GM18861 (cell line): ENCODE measurements around the gene SLC7A5.

Source experiments
- ATAC-seq: cut with Tn5 transposase; IDR thresholded peaks from one replicate; pipeline ENCODE4 v1.9.1; 2021; ENCODE audit not compliant: unreplicated experiment

The SLC7A5 gene

GRCh38 chr16:87846705-87847466, 22.4 kb downstream of the SLC7A5 start:
- no peak for ATAC-seq

GRCh38 chr16:87845807-87846619, 23.3 kb downstream of the SLC7A5 start:
- no peak for ATAC-seq

- no peak for ATAC-seq
Measured at GRCh38 chr16:87845213-87845612, 24.1 kb downstream of the SLC7A5 start.

GRCh38 chr16:87844809-87845208, 24.5 kb downstream of the SLC7A5 start:
- ATAC-seq: no peak

- ATAC-seq: no peak
Measured at GRCh38 chr16:87844120-87844733, 25.1 kb downstream of the SLC7A5 start.

GRCh38 chr16:87843678-87844105, 25.6 kb downstream of the SLC7A5 start:
- ATAC-seq: no peak

- no peak for ATAC-seq
Measured at GRCh38 chr16:87842209-87842869, 27.0 kb downstream of the SLC7A5 start.

GRCh38 chr16:87841340-87842208, 27.7 kb downstream of the SLC7A5 start:
- ATAC-seq: no peak

GRCh38 chr16:87840271-87840978, 28.9 kb downstream of the SLC7A5 start:
- no peak for ATAC-seq

GRCh38 chr16:87839542-87840270, 29.6 kb downstream of the SLC7A5 start:
- ATAC-seq: no peak

GRCh38 chr16:87838643-87839541, 30.4 kb downstream of the SLC7A5 start:
- ATAC-seq: no peak

- ATAC-seq: no peak
Measured at GRCh38 chr16:87837627-87838289, 31.5 kb downstream of the SLC7A5 start.

GRCh38 chr16:87836844-87837581, 32.3 kb downstream of the SLC7A5 start:
- ATAC-seq: no peak

- no peak for ATAC-seq
Measured at GRCh38 chr16:87836346-87836843, 32.9 kb downstream of the SLC7A5 start.

GRCh38 chr16:87835882-87836331, 33.4 kb downstream of the SLC7A5 start:
- no peak for ATAC-seq

- no peak for ATAC-seq
Measured at GRCh38 chr16:87834668-87835473, 34.4 kb downstream of the SLC7A5 start.
